ENCODE results near the gene MARCKS. TPM values are rescaled to one million over a fixed set of nuclear protein-coding genes. Genes with fewer than 3 reads are reported as not detected.

The MARCKS gene
- total and polyA plus RNA-seq, 2 of the 13 experiments (the other 11 are each of a cell fraction or from before 2014, with no cell fraction given) = 30.5 to 39.5 TPM

DNA sequence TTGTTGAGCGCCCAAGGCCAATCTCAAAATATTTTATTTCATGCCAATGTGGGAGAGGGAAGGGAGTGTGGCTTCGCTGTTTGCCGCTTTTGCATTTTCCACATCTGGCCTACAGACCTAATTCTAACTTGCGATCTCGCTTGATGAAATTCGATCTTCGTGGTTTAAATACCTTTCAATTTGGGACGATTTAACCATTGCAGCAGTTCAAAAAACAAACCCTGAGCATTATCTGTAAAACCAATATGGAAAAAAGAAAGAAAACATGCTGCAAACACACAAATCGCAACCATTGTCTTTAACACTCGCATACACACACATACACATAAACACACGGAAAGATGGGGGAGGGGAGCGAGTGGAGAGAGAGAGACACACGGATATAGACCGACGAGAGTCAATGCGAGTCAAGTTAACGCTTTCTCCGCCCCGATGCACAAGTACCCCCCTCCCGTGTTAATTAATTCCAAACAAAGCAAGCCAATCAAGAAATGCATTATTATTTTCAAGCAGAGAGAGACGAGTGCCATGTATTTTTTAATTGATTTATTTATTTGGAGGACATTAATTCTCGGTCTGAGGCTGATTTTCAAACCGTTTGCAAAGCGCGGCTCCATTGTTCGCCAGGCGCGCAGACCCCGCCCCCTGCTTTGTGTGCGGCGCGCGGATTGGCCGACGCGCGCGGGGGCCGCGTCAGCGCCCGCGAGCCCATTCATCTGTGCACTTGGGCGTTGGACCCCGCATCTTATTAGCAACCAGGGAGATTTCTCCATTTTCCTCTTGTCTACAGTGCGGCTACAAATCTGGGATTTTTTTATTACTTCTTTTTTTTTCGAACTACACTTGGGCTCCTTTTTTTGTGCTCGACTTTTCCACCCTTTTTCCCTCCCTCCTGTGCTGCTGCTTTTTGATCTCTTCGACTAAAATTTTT, at the start of gene MARCKS (continued):
- peak; percentile 53; the same call in 1 of the 2 replicates for TF ChIP-seq NCOR1 (IDR thresholded peaks at IDR 0.05; ENCODE audit: borderline replicate concordance, low read length)
- TF ChIP-seq TARDBP (CRISPR knock-in tag; IDR thresholded peaks at IDR 0.05) = peak; percentile 10; the same call in 1 of the 2 replicates
- TF ChIP-seq, protein P1, sequence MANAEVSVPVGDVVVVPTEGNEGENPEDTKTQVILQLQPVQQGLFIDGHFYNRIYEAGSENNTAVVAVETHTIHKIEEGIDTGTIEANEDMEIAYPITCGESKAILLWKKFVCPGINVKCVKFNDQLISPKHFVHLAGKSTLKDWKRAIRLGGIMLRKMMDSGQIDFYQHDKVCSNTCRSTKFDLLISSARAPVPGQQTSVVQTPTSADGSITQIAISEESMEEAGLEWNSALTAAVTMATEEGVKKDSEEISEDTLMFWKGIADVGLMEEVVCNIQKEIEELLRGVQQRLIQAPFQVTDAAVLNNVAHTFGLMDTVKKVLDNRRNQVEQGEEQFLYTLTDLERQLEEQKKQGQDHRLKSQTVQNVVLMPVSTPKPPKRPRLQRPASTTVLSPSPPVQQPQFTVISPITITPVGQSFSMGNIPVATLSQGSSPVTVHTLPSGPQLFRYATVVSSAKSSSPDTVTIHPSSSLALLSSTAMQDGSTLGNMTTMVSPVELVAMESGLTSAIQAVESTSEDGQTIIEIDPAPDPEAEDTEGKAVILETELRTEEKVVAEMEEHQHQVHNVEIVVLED (CRISPR knock-in tag; IDR thresholded peaks at IDR 0.05; ENCODE audit: borderline replicate concordance) = 0 out of 2 replicates have a peak, but pooled peaks have one; percentile 7
- no peak for TF ChIP-seq HMG20B (CRISPR knock-in tag; conservative IDR thresholded peaks at IDR 0.05)
- TF ChIP-seq ZNF687 (CRISPR knock-in tag; IDR thresholded peaks at IDR 0.05) = peak; percentile 63
- TF ChIP-seq ZNF607 (CRISPR knock-in tag; IDR thresholded peaks at IDR 0.05; ENCODE audit: borderline replicate concordance) = peak; percentile 52; the same call in 1 of the 2 replicates
- TF ChIP-seq SP2 (CRISPR knock-in tag; IDR thresholded peaks at IDR 0.05) = peak; percentile 53
- TF ChIP-seq TIGD3 (CRISPR knock-in tag; IDR thresholded peaks at IDR 0.05; ENCODE audit: borderline replicate concordance) = no peak
- TF ChIP-seq, protein P2, sequence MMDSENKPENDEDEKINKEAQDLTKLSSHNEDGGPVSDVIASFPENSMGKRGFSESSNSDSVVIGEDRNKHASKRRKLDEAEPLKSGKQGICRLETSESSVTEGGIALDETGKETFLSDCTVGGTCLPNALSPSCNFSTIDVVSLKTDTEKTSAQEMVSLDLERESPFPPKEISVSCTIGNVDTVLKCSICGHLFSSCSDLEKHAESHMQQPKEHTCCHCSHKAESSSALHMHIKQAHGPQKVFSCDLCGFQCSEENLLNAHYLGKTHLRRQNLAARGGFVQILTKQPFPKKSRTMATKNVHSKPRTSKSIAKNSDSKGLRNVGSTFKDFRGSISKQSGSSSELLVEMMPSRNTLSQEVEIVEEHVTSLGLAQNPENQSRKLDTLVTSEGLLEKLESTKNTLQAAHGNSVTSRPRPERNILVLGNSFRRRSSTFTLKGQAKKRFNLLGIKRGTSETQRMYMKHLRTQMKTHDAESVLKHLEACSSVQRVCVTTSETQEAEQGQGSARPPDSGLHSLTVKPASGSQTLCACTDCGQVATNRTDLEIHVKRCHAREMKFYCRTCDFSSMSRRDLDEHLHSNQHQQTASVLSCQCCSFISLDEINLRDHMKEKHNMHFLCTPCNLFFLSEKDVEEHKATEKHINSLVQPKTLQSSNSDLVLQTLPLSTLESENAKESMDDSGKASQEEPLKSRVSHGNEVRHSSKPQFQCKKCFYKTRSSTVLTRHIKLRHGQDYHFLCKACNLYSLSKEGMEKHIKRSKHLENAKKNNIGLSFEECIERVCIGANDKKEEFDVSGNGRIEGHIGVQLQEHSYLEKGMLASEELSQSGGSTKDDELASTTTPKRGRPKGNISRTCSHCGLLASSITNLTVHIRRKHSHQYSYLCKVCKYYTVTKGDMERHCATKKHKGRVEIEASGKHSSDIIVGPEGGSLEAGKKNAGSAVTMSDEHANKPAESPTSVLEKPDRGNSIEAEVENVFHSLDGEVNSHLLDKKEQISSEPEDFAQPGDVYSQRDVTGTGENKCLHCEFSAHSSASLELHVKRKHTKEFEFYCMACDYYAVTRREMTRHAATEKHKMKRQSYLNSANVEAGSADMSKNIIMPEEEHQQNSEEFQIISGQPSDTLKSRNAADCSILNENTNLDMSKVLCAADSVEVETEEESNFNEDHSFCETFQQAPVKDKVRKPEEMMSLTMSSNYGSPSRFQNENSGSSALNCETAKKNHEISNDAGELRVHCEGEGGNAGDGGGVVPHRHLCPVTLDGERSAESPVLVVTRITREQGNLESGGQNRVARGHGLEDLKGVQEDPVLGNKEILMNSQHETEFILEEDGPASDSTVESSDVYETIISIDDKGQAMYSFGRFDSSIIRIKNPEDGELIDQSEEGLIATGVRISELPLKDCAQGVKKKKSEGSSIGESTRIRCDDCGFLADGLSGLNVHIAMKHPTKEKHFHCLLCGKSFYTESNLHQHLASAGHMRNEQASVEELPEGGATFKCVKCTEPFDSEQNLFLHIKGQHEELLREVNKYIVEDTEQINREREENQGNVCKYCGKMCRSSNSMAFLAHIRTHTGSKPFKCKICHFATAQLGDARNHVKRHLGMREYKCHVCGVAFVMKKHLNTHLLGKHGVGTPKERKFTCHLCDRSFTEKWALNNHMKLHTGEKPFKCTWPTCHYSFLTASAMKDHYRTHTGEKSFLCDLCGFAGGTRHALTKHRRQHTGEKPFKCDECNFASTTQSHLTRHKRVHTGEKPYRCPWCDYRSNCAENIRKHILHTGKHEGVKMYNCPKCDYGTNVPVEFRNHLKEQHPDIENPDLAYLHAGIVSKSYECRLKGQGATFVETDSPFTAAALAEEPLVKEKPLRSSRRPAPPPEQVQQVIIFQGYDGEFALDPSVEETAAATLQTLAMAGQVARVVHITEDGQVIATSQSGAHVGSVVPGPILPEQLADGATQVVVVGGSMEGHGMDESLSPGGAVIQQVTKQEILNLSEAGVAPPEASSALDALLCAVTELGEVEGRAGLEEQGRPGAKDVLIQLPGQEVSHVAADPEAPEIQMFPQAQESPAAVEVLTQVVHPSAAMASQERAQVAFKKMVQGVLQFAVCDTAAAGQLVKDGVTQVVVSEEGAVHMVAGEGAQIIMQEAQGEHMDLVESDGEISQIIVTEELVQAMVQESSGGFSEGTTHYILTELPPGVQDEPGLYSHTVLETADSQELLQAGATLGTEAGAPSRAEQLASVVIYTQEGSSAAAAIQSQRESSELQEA (CRISPR knock-in tag; IDR thresholded peaks at IDR 0.05; ENCODE audit: not compliant biosample characterization) = no peak
- peak; percentile 23; the same call in 1 of the 2 replicates for TF ChIP-seq ZNF605 (CRISPR knock-in tag; IDR thresholded peaks at IDR 0.05)
- TF ChIP-seq RCOR2 (CRISPR knock-in tag; IDR thresholded peaks at IDR 0.05) = no peak
